Skeletal muscle cell (primary cell): ENCODE data around the gene STX18.
"Not testable (repeated sequence)": the region's sequence is repeated elsewhere in the genome, so short reads cannot be mapped to it uniquely, and the experiment has no call there.

Experiments
- DNase-seq: peaks from one replicate; pipeline ENCODE4 v3.0.0-alpha.2; 2010; ENCODE audit warnings: low read depth
- H3K4me3 ChIP-seq: 2 replicates; pipeline ENCODE4 v1.5.1; 2011; ENCODE audit warnings: low read depth, mild to moderate bottlenecking, control low read depth, low read length, moderate library complexity

Gene STX18

GRCh38 chr4:4519297-4519894, 22.5 kb downstream of the STX18 start:
- no peak overlapping the region for H3K4me3 ChIP-seq
- no peak for DNase-seq

- H3K4me3 ChIP-seq: no peak overlapping the region
- no peak for DNase-seq
These were observed 23.1 kb downstream of the STX18 start for GRCh38 chr4:4518747-4519146.

- H3K4me3 ChIP-seq: no peak overlapping the region
- DNase-seq: no peak
These were observed 27.1 kb downstream of the STX18 start for GRCh38 chr4:4514786-4515185.

- H3K4me3 ChIP-seq: no peak overlapping the region
- no peak for DNase-seq
These were observed 29.6 kb downstream of the STX18 start for GRCh38 chr4:4512282-4512681.

GRCh38 chr4:4510641-4511040, 31.2 kb downstream of the STX18 start:
- DNase-seq, H3K4me3 ChIP-seq: not testable (repeated sequence)

GRCh38 chr4:4509521-4509920, 32.3 kb downstream of the STX18 start:
- H3K4me3 ChIP-seq: no peak overlapping the region
- DNase-seq: no peak

- DNase-seq: no peak
These were observed 33.9 kb downstream of the STX18 start for GRCh38 chr4:4507923-4508322.

GRCh38 chr4:4507403-4507802, 34.4 kb downstream of the STX18 start:
- DNase-seq: no peak
- H3K4me3 ChIP-seq: no peak overlapping the region

More at GRCh38 chr4:4507923-4508322, 33.9 kb downstream of the STX18 start:
- no peak overlapping the region for H3K4me3 ChIP-seq

- H3K4me3 ChIP-seq: no peak overlapping the region
- DNase-seq: no peak
These were observed 34.9 kb downstream of the STX18 start for GRCh38 chr4:4506961-4507360.

GRCh38 chr4:4505211-4505610, 36.6 kb downstream of the STX18 start:
- not testable (repeated sequence) for H3K4me3 ChIP-seq, DNase-seq

GRCh38 chr4:4504783-4505182, 37.1 kb downstream of the STX18 start:
- H3K4me3 ChIP-seq: no peak overlapping the region
- no peak for DNase-seq

- H3K4me3 ChIP-seq: no peak overlapping the region
- DNase-seq: no peak
These were observed 39.0 kb downstream of the STX18 start for GRCh38 chr4:4502694-4503311.

- H3K4me3 ChIP-seq: no peak overlapping the region
- DNase-seq: no peak
These were observed 40.2 kb downstream of the STX18 start for GRCh38 chr4:4501679-4502078.

- no peak for DNase-seq
- no peak overlapping the region for H3K4me3 ChIP-seq
These were observed 42.3 kb downstream of the STX18 start for GRCh38 chr4:4499438-4500123.

- DNase-seq: no peak
- no peak overlapping the region for H3K4me3 ChIP-seq
These were observed 45.1 kb downstream of the STX18 start for GRCh38 chr4:4496592-4497372.

- H3K4me3 ChIP-seq: no peak overlapping the region
These were observed 47.0 kb downstream of the STX18 start for GRCh38 chr4:4494882-4495281.

GRCh38 chr4:4492161-4492847, 49.5 kb downstream of the STX18 start:
- DNase-seq: no peak
- H3K4me3 ChIP-seq: no peak overlapping the region

More at GRCh38 chr4:4494882-4495281, 47.0 kb downstream of the STX18 start:
- no peak for DNase-seq

GRCh38 chr4:4491396-4491893, 50.4 kb downstream of the STX18 start:
- H3K4me3 ChIP-seq: no peak overlapping the region
- DNase-seq: no peak

- H3K4me3 ChIP-seq: no peak overlapping the region
These were observed 51.0 kb downstream of the STX18 start for GRCh38 chr4:4490816-4491215.

More at GRCh38 chr4:4490816-4491215, 51.0 kb downstream of the STX18 start:
- DNase-seq: no peak
